SK-MEL-5 (cell line): ENCODE measurements around the gene PARP11. TPM values are rescaled to one million over a fixed set of nuclear protein-coding genes. Genes with fewer than 3 reads are reported as not detected.
A peak's percentile ranks its signal among the peaks of the same experiment; 100 is the strongest.

Experiments
- DNase-seq: peaks from one replicate; pipeline ENCODE4 v3.0.0-alpha.2; 2016; ENCODE audit warnings: low read depth, low spot score
- in situ Hi-C: cut with HindIII; loops from 2 replicates; pipeline ENCODE4 v1.10.0; 2016; ENCODE audit warnings: low sequenced_read_pairs, high pct_unique_total_duplicates, low pct_unique_long_range_greater_than_20kb
- total RNA-seq: library from RNA; depleted of rRNA; stranded (reverse); fragments of >200 nt; shearing (Covaris generic); gene quantifications from 2 replicates; pipeline ENCODE4 v1.2.3, GENCODE V29; 2014

Gene PARP11
- total RNA-seq, 1 experiment from 2014 or later, result 4.4 TPM

GRCh38 chr12:3836641-3837040 is 36.6 kb downstream of the PARP11 start:
- in situ Hi-C loops, result no loop called here
- DNase-seq, result no peak

- DNase-seq, result no peak
- in situ Hi-C loops, result no loop called here
These were observed 37.3 kb downstream of the PARP11 start for GRCh38 chr12:3835914-3836313.

GRCh38 chr12:3834774-3835173 is 38.4 kb downstream of the PARP11 start:
- in situ Hi-C loops, result no loop called here
- no peak for DNase-seq

- no peak for DNase-seq
- in situ Hi-C loops, result no loop called here
These were observed 39.4 kb downstream of the PARP11 start for GRCh38 chr12:3833670-3834310.

- DNase-seq, result no peak
- in situ Hi-C loops, result no loop called here
These were observed 40.5 kb downstream of the PARP11 start for GRCh38 chr12:3832738-3833137.

GRCh38 chr12:3828888-3829287 is 44.3 kb downstream of the PARP11 start:
- in situ Hi-C loops, result no loop called here
- DNase-seq, result no peak

- in situ Hi-C loops, result no loop called here
These were observed 45.7 kb downstream of the PARP11 start for GRCh38 chr12:3827301-3828000.

GRCh38 chr12:3821441-3821840 is 51.8 kb downstream of the PARP11 start:
- in situ Hi-C loops, result no loop called here
- no peak for DNase-seq

More at GRCh38 chr12:3827301-3828000, 45.7 kb downstream of the PARP11 start:
- no peak for DNase-seq

GRCh38 chr12:3820122-3820521 is 53.1 kb downstream of the PARP11 start:
- DNase-seq, result no peak
- in situ Hi-C loops, result no loop called here

- DNase-seq, result no peak
These were observed 56.9 kb downstream of the PARP11 start for GRCh38 chr12:3816266-3816665.

GRCh38 chr12:3815094-3815766 is 58.0 kb downstream of the PARP11 start:
- in situ Hi-C loops, result no loop called here
- DNase-seq, result no peak

More at GRCh38 chr12:3816266-3816665, 56.9 kb downstream of the PARP11 start:
- in situ Hi-C loops, result no loop called here

- in situ Hi-C loops, result no loop called here
- no peak for DNase-seq
These were observed 62.7 kb downstream of the PARP11 start for GRCh38 chr12:3810540-3810939.

- no peak for DNase-seq
- in situ Hi-C loops, result no loop called here
These were observed 63.2 kb downstream of the PARP11 start for GRCh38 chr12:3810016-3810370.

- in situ Hi-C loops, result no loop called here
- DNase-seq, result no peak
These were observed 63.7 kb downstream of the PARP11 start for GRCh38 chr12:3809357-3810015.

- no peak for DNase-seq
- in situ Hi-C loops, result no loop called here
These were observed 68.1 kb downstream of the PARP11 start for GRCh38 chr12:3805077-3805476.

- peak; percentile 82 for DNase-seq
- in situ Hi-C loops, result no loop called here
These were observed 69.2 kb downstream of the PARP11 start for GRCh38 chr12:3803865-3804472.

GRCh38 chr12:3802721-3803120 is 70.5 kb downstream of the PARP11 start:
- in situ Hi-C loops, result no loop called here
- no peak for DNase-seq

GRCh38 chr12:3797531-3798048 is 75.6 kb downstream of the PARP11 start:
- in situ Hi-C loops, result no loop called here
- DNase-seq, result no peak
